Superior temporal gyrus (tissue), 1 donor: ENCODE measurements around the gene UBFD1.
"Not testable (repeated sequence)": the region's sequence is repeated elsewhere in the genome, so short reads cannot be mapped to it uniquely, and the experiment has no call there.

ENCODE experiments used
- DNase-seq: peaks from one replicate; pipeline ENCODE4 v3.0.0-alpha.2; 2016; ENCODE audit errors: extremely low spot score

UBFD1 gene

DNA sequence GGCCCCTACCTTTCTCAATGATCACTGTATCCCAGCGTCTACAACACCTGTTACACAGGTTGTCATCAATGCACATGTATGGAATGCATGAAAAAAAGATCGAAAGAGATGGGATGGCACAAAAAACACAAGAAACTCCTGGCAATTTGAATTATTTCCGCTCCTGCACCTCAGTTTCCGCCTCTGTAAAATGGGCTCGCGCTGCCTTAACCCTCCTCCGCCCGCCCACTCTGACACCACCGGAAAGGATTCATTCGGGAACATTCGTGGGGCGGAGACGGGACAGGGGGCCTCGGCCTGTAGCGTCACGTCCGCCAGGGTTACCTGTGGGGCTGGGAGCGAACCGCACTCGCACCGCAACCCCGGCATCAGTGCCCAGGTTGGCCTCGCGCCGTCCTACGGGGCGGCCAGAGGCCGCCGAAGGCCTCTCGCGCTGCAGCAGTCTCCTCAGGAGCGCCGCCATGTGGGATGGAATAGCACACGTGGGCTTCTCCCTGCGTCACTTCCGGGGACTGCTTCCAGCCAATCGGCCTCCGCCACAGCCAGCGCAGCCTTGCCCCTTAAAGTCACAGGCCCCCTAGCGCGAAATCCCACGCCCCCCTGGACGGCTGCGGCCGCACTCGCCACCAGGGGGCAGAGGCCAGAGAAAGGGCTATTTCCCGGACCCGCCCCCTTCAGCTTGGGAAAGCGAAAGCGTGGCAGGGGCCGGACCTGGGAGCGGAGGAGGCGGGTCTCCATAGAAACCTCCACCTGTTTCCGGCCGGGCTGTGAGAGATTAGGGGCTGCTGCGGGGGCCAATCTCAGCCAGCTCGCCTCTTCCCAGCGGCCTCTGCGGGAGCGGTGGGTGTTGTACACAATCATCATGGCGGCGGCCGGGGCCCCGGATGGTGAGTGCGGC lies at the start of gene UBFD1, which contains the start of gene EARS2:
TSS of gene UBFD1 (plus strand) at position 847 of the 898 bp plus-strand sequence. CDS start at position 863, 16 bp downstream.
TSS of gene EARS2 (minus strand) at position 470 of the 898 bp plus-strand sequence. CDS start at position 463, 7 bp downstream.
- peak; percentile 99 for DNase-seq

DNA sequence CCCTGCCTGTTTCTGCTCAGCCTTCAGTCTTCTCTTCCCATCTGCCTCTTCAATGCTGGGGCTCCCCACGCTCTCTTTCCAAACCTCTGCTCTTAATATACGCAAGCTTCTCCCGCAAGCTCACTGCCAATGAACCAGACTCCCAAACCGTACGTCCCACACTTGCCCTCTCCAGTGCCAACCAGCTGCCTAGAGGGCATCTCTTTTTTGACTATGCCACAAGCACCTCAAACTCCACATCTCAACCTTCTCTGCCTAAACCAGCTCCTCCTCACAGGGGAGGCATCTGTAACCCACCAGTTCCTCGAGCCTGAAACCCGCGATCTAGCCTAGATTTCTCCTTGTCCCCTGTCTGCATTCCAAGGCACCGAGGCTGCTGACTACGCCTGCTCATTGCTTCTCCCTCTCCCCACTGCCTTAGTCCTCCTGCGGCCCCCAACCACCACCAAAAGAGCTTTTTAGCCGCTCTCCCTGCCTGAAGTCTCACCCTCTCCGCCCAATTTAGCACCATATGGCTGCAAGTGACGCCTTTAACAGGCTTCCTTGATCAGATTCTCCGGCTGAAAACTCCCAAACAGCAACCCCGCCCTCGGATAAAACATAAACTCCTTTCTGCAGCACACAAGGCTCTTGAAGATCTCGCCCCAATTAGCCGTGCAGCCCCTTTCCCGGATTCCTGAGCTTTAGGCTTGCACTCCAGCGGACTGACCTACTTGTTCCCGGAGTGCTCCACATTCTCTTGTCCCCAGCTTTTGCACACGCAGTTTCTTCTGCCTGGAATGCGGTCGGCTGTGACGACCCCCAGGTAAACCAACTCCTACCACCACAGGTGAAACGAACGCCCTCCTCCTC lies 48.7 kb upstream of the UBFD1 start:
- DNase-seq, result peak; percentile 35

GRCh38 chr16:23509441-23509754 lies 48.1 kb upstream of the UBFD1 start:
- DNase-seq, result peak; percentile 29

DNA sequence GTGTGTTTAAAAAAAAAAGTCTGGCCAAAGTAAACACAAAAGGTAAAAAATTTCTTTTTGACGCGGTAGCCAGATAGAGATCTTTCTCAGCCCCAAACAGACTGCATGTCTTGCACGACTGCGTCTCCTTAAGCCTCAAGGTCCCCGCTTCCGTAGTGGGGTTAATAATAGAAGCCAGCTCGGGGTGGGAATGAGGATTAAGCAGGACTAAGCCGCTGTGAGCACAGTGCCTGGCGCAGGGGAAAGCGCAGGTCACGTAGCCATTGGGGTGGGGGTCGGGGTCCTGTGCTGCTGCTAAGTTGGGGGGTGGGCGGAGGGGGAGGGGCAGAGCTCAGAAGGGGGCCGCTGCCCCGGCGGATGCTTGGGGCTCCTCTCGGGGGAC lies 47.8 kb upstream of the UBFD1 start:
- DNase-seq, result no peak

GRCh38 chr16:23510164-23510914 lies 47.2 kb upstream of the UBFD1 start, which contains the start of gene GGA2:
GGA2 (minus strand) TSS chr16:23510494; CDS start chr16:23510411, 83 bp downstream.
- DNase-seq, result peak; percentile 69

GRCh38 chr16:23510915-23511270 lies 46.6 kb upstream of the UBFD1 start:
- DNase-seq, result not testable (repeated sequence)

GRCh38 chr16:23511731-23512130 lies 45.8 kb upstream of the UBFD1 start:
- DNase-seq, result no peak

- no peak for DNase-seq
Measured at GRCh38 chr16:23512168-23512695, 45.3 kb upstream of the UBFD1 start.

- no peak for DNase-seq
Measured at GRCh38 chr16:23514381-23515152, 43.0 kb upstream of the UBFD1 start.

DNA sequence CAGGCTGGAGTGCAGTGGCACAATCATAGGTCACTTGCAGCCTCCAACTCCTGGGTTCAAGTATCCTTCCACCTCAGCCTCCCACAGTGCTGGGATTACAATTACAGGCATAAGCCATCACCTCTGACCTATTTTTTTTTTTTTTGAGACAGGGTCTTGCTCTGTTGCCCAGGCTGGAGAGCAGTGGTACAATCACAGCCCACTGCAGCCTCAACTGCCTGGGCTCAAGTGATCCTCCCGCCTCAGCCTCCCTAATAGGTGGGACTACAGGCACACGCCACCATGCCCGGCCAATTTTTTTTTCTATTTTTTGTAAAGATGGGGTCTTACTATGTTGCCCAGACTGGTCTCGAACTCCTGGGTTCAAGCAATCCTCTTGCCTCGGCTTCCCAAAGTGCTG lies 41.6 kb upstream of the UBFD1 start:
- DNase-seq, result no peak

DNA sequence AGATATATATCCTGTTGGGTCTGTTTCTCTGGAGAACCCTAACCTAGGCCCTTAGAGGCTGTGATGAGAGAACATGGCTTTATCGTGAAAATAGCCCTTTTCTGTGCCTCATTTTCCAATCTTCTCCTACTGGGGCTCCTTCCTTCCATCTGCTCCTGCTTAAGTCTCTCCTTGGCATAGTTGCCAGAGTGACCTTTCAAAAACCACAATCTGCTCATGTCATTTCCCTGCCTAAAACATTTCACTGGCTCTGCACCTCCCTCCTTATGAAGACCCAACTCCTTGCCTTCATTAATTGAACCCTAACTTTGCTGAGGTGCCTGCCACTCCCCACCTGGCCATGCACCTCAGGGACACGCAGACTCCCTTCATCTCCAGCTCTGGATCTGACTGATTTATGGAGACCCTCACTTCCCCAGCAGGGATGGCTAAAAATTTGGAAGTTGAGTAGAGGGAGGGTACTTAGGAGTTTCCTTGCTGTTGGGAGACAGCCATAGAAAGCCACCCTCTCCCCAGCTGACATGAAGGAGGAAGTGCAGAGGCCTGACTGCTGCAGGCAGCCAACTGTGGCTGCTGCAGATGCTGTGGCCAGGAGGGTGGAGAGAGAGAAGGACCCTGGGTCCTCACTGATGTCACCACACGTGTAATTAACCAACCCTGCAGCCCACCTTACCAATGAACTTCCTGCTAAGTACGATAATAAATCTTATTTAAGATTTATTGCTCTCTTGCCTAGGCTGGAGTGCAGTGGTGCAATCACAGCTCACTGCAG lies 41.0 kb upstream of the UBFD1 start:
- DNase-seq, result no peak

DNA sequence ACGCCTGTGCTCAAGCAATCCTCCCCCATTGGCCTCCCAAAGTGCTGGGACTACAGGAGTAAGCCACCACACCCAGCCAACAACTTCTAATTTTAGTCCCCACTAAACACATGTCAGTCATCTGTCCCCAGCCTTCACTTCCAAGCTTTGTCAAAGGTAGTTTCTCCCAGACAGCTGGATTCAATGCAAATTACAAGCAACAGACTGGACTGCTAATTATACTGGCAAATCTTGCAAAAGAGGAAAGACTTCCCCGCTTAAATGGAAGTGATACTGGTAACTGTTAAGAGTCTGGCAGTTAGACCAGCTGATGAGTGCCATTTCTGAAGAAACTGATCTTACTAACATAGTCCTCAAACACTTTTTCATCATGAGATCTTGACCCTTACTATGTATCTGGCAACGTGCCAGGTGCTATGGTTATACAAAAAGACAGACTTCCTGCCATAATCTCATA lies 39.1 kb upstream of the UBFD1 start:
- DNase-seq, result no peak

GRCh38 chr16:23519282-23519681 lies 38.2 kb upstream of the UBFD1 start:
- no peak for DNase-seq

DNA sequence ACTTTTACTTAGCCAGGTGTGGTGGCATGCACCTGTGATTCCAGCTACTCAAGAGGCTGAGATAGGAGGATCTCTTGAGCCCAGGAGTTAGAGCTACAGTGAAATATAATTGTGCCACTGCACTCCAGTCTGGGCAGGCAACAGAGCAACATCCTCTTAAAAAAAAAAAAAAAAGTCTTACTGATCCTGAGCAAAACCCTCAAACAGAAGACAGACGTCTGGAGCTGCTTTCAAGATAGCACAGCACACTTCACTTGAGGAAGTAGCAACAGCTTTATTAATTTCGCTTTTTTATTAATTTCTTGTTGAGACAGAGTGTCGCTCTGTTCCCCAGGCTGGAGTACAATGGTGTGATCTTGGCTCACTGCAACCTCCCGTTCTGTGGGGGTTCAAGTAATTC lies 37.0 kb upstream of the UBFD1 start:
- DNase-seq, result no peak

DNA sequence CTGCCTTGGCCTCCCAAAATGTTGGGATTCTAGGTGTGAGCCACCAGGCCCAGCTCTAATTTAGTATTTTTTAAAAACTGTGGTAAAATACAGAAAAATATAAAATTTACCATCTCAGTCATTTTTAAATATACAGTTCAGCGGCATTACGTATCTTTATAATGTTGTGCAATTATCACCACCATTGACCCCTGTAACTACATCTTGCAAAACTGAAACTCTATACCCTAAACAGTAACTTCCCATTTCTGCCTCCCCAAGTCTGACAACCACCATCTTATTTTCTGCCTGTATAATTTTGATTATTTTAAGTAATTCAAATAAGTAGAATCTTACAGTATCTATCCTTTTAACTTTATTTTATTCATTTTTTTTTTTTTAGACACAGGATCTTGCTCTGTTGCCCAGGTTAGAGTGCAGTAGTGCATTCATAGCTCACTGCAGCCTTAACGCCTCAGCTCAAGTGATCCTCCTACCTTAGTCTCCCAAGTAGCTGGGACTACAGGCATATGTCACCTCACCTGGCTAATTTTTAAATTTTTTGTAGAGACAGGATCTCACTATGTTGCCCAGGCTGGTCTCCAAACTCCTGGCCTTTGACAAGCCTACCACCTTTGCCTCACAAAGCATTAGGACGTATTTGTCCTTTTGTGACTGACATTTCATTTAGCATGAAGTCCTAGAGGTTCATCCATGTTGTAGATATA lies 36.3 kb upstream of the UBFD1 start:
- DNase-seq, result no peak

DNA sequence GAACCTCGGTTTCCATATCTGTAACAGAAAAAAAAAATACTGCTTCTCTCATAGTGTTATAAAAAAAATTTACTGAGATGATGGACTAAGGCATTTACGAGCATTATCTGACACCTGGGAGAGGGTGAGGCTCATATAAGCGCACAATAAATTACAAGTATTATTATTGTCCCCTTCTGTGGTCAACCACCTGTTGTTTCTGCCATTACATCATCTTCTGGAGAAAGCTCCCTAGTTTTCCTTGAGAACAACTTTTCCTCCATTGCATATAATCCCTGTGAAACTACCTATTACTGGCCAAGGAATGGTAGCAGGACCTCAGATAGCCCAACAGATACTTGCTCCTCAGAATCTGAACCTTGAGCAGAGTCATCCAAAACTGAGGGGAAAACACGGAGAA lies 35.6 kb upstream of the UBFD1 start:
- no peak for DNase-seq

DNA sequence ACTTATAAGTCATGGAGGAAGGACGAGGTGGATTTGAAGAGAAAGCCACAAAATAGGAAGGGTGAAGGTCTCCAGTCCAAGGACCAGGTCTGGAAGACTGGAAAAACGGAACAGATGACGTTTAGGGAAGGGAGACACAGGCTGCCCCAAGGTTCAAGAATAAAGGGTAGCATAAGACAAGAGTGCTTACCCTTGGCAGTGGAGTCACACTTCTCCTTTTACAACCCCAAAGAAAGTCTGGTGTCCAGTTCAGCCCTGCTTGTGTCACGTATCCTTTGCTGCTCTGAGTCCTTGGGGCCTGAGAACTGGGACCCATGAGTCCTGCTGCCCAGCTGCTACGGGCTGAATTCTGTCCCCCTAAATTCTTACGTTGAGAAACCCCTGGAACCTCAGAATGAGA lies 34.2 kb upstream of the UBFD1 start:
- DNase-seq, result no peak

- no peak for DNase-seq
Measured at GRCh38 chr16:23523876-23524385, 33.6 kb upstream of the UBFD1 start.

DNA sequence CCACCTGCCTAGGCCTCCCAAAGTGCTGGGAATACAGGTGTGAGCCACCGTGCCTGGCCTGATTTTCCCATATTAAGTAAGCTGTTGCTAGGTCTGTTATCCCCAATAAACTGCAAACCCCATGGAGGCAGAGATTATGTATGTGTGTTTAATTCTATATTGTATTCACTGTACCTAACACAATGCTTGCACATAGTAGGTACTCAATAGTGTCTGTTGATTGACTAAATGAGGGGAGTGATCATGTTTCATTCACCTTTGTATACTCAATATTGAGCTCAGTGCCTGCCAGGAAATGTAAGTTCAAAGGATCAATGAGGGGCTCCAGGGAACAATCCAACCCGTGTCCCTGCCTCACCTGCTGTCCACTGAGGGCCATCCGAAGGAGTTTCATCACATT lies 32.6 kb upstream of the UBFD1 start:
- no peak for DNase-seq
